DOHH2 (cell line): ENCODE results near the gene URB1.

Source experiments
- H3F3A ChIP-seq: fragments of 200-600 bp; sonication (generic), shearing (Covaris generic); 2 replicates; pipeline ENCODE4 v1.6.0; 2016; ENCODE audit warnings: antibody characterized with exemption, mild to moderate bottlenecking; ENCODE audit not compliant: control insufficient read depth, insufficient read depth
- H3K27ac ChIP-seq: fragments of 200-600 bp; sonication (generic); 2 replicates; pipeline ENCODE4 v1.5.1; 2014; ENCODE audit warnings: low read depth, mild to moderate bottlenecking, low read length, moderate library complexity
- H3K27me3 ChIP-seq: fragments of 200-600 bp; sonication (generic); 2 replicates; pipeline ENCODE4 v1.6.1; 2014; ENCODE audit warnings: mild to moderate bottlenecking, low read length, mixed read lengths; ENCODE audit not compliant: control insufficient read depth
- H3K36me3 ChIP-seq: fragments of 200-600 bp; sonication (generic); 2 replicates; pipeline ENCODE4 v1.6.1; 2014; ENCODE audit warnings: mild to moderate bottlenecking, low read length, moderate library complexity, mixed read lengths; ENCODE audit not compliant: control insufficient read depth
- H3K4me1 ChIP-seq: fragments of 200-600 bp; sonication (generic); 2 replicates; pipeline ENCODE4 v1.6.1; 2014; ENCODE audit warnings: mild to moderate bottlenecking, low read length, mixed read lengths; ENCODE audit not compliant: control insufficient read depth
- H3K4me2 ChIP-seq: fragments of 200-600 bp; sonication (generic); 2 replicates; pipeline ENCODE4 v1.6.0; 2014; ENCODE audit warnings: mild to moderate bottlenecking, low read length, moderate library complexity
- H3K4me3 ChIP-seq: fragments of 200-600 bp; sonication (generic); 2 replicates; pipeline ENCODE4 v1.5.1; 2014; ENCODE audit warnings: mild to moderate bottlenecking, low read length, mixed read lengths
- H3K79me2 ChIP-seq: fragments of 200-600 bp; sonication (generic); 2 replicates; pipeline ENCODE4 v1.6.1; 2014; ENCODE audit warnings: mild to moderate bottlenecking, low read length, mixed read lengths; ENCODE audit not compliant: control insufficient read depth
- H3K9me2 ChIP-seq: fragments of 200-600 bp; sonication (generic); replicated peaks from 2 replicates; pipeline ENCODE4 v1.6.1; 2014; ENCODE audit warnings: mild to moderate bottlenecking, low read length, mixed read lengths; ENCODE audit not compliant: control insufficient read depth
- H3K9me3 ChIP-seq: fragments of 200-600 bp; sonication (generic); 2 replicates; pipeline ENCODE4 v1.6.1; 2014; ENCODE audit warnings: antibody characterized with exemption, low read length, mixed read lengths; ENCODE audit not compliant: control insufficient read depth, insufficient read depth
- H4K20me1 ChIP-seq: fragments of 200-600 bp; sonication (generic); 2 replicates; pipeline ENCODE4 v1.6.0; 2014; ENCODE audit warnings: low read depth, mild to moderate bottlenecking, antibody characterized with exemption, low read length, moderate library complexity; ENCODE audit not compliant: control insufficient read depth, insufficient read depth
- EZH2phosphoT487 ChIP-seq: fragments of 200-600 bp; sonication (generic); IDR thresholded peaks from 2 replicates; pipeline ENCODE4 v1.6.1; 2017; ENCODE audit warnings: borderline replicate concordance, mild to moderate bottlenecking, antibody characterized with exemption, low read length, moderate library complexity, mixed read lengths
- TF ChIP-seq, protein P1 (sequence below): fragments of 200-600 bp; sonication (generic); IDR thresholded peaks from one replicate; pipeline ENCODE4 v1.5.1; 2014; ENCODE audit warnings: antibody characterized with exemption, mild to moderate bottlenecking, low read depth, low read length; ENCODE audit not compliant: poor library complexity, severe bottlenecking

Gene URB1

DNA sequence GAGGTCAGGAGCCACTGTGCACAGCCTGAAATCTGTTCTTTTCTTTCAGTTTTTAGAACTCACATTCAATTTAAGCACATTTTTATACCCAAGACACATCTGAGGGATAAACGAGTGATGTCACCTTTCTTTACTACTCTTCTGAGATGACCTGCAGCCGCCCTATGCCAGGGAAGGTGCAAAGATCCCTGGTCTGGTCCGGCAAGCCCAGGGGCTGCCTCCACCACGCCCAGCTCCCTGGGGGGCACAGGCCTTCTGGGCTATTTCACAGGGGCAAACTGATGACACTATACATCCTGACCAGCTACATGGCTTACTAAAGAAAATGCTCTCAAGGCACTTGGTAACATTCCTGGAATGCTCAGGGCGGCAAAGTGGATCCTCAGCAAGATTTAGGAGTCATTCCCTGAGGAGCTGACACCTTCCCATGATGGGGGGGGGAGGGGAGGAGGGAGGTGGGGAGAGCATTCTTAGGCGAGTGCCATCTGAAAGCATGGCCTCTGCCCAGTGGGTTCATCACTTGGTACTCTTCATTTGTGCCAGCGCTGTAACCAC is 82.8 kb downstream of the URB1 start:
- H3K79me2 ChIP-seq: no peaks in the 10 kb centered on the region
- H3K36me3 ChIP-seq: peaks cover 34% of the 10 kb centered on the region
- H3K9me3 ChIP-seq: no peaks in the 10 kb centered on the region
- H3K27me3 ChIP-seq: no peaks in the 10 kb centered on the region
- H3K4me1 ChIP-seq: no peaks in the 10 kb centered on the region
- H3K9me2 ChIP-seq: no peaks in the 10 kb centered on the region
- H3K4me3 ChIP-seq: no peak overlapping the region
- H3F3A ChIP-seq: 0 out of 2 replicates have a peak, but pooled peaks cover 2% of the 10 kb centered on the region
- H3K27ac ChIP-seq: no peak overlapping the region
- no peaks in the 10 kb centered on the region for H4K20me1 ChIP-seq
- H3K4me2 ChIP-seq: no peak overlapping the region
- TF ChIP-seq EZH2phosphoT487: no peak
- TF ChIP-seq, protein P1, sequence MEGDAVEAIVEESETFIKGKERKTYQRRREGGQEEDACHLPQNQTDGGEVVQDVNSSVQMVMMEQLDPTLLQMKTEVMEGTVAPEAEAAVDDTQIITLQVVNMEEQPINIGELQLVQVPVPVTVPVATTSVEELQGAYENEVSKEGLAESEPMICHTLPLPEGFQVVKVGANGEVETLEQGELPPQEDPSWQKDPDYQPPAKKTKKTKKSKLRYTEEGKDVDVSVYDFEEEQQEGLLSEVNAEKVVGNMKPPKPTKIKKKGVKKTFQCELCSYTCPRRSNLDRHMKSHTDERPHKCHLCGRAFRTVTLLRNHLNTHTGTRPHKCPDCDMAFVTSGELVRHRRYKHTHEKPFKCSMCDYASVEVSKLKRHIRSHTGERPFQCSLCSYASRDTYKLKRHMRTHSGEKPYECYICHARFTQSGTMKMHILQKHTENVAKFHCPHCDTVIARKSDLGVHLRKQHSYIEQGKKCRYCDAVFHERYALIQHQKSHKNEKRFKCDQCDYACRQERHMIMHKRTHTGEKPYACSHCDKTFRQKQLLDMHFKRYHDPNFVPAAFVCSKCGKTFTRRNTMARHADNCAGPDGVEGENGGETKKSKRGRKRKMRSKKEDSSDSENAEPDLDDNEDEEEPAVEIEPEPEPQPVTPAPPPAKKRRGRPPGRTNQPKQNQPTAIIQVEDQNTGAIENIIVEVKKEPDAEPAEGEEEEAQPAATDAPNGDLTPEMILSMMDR: no peak

DNA sequence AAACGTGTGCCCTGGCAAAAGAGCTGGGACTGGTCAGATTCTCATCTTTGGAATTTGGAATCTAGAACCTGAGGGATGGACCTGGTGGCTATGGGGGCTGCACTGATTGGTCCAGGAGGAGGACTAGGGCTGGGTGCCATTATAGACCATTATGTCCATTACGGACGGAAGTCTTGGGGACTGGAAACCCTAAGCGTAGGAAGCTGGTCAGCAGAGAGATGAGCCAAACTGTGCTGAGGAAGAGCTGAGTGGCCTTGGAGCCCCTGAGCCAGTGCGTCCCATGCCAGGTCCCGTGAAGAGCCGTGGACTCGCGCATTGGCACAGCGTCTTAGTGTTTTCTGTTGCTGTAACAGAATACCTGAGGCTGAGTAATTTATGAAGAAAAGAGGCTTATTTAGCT is 84.1 kb downstream of the URB1 start:
- Histone ChIP-seq H3K4me1 (no peaks in the 10 kb centered on the region), H3K4me2 (no peak overlapping the region), H3K4me3 (no peak overlapping the region), H3K9me2 (no peaks in the 10 kb centered on the region), H3K27me3 (no peaks in the 10 kb centered on the region), H4K20me1 (no peaks in the 10 kb centered on the region), H3F3A (0 out of 2 replicates have a peak, but pooled peaks cover under 1% of the 10 kb centered on the region), H3K9me3 (no peaks in the 10 kb centered on the region), H3K79me2 (no peaks in the 10 kb centered on the region), H3K27ac (no peak overlapping the region), H3K36me3 (peaks cover 25% of the 10 kb centered on the region)
- no peak for TF ChIP-seq EZH2phosphoT487
- TF ChIP-seq, protein P1: no peak

GRCh38 chr21:32307706-32308105 is 85.1 kb downstream of the URB1 start:
- Histone ChIP-seq H3K27ac (no peak overlapping the region), H3K4me1 (no peaks in the 10 kb centered on the region), H3K9me3 (no peaks in the 10 kb centered on the region), H3K4me3 (no peak overlapping the region), H3K79me2 (no peaks in the 10 kb centered on the region), H3K36me3 (peaks cover 15% of the 10 kb centered on the region), H4K20me1 (no peaks in the 10 kb centered on the region), H3K4me2 (no peak overlapping the region), H3K9me2 (no peaks in the 10 kb centered on the region), H3K27me3 (no peaks in the 10 kb centered on the region), H3F3A (no peaks in the 10 kb centered on the region)
- TF ChIP-seq EZH2phosphoT487: no peak
- TF ChIP-seq, protein P1: no peak
